Keratinocyte (primary cell): ENCODE measurements around the gene NOP58. TPM values are rescaled to one million over a fixed set of nuclear protein-coding genes. Genes with fewer than 3 reads are reported as not detected.

Experiments used
- DNase-seq: peaks from one replicate; pipeline ENCODE4 v3.0.0-alpha.2; 2011; ENCODE audit warnings: low read depth, missing footprints, low spot score
- FAIRE-seq: peaks from 2 replicates; lab custom pipeline; 2011; peaks lifted over from hg19 to GRCh38; lab: Jason Lieb, UNC
- H2AFZ ChIP-seq: 2 replicates; pipeline ENCODE4 v1.6.0; 2012; ENCODE audit warnings: low read length, control low read depth, inconsistent platforms; ENCODE audit not compliant: control insufficient read depth
- H3K27ac ChIP-seq: 2 replicates; pipeline ENCODE4 v1.5.1; 2011; ENCODE audit warnings: low read length; ENCODE audit not compliant: control insufficient read depth, insufficient read depth
- H3K27me3 ChIP-seq: 3 replicates; pipeline ENCODE4 v1.6.0; 2011; ENCODE audit warnings: low read length; ENCODE audit not compliant: control insufficient read depth, insufficient read depth; ENCODE audit errors: extremely low read depth
- H3K36me3 ChIP-seq, 2 experiments: 2 replicates in 1 of 2; 3 replicates in 1 of 2; pipeline ENCODE4 v1.5.1; 2011; ENCODE audit warnings: low read length in 2 of 2, mild to moderate bottlenecking in 1 of 2; ENCODE audit not compliant: control insufficient read depth in 2 of 2, insufficient read depth in 2 of 2; ENCODE audit errors: extremely low read depth in 1 of 2
- H3K4me1 ChIP-seq: 3 replicates; pipeline ENCODE4 v1.5.1; 2011; ENCODE audit warnings: low read length; ENCODE audit not compliant: control insufficient read depth, insufficient read depth; ENCODE audit errors: extremely low read depth
- H3K4me2 ChIP-seq: 3 replicates; pipeline ENCODE4 v1.6.0; 2011; ENCODE audit warnings: low read depth, low read length; ENCODE audit not compliant: control insufficient read depth, insufficient read depth; ENCODE audit errors: extremely low read depth
- H3K4me3 ChIP-seq, 3 experiments: fragments of 200-600 bp in 1 of 3; sonication (generic) in 1 of 3; 2 replicates in 2 of 3; 3 replicates in 1 of 3; pipeline ENCODE4 v1.5.1; 2011 to 2016; ENCODE audit warnings: low read length in 3 of 3, mild to moderate bottlenecking in 3 of 3, control low read depth in 2 of 3, inconsistent platforms in 1 of 3, low read depth in 1 of 3, mixed read lengths in 1 of 3, mixed run types in 1 of 3, moderate library complexity in 1 of 3; ENCODE audit not compliant: control insufficient read depth in 2 of 3, insufficient read depth in 2 of 3; ENCODE audit errors: extremely low read depth in 1 of 3
- H3K79me2 ChIP-seq: 2 replicates; pipeline ENCODE4 v1.6.0; 2012; ENCODE audit warnings: low read length; ENCODE audit not compliant: control insufficient read depth, insufficient read depth
- H3K9ac ChIP-seq: 3 replicates; pipeline ENCODE4 v1.6.0; 2011; ENCODE audit warnings: low read length; ENCODE audit not compliant: control insufficient read depth, insufficient read depth; ENCODE audit errors: extremely low read depth
- H3K9me1 ChIP-seq: 3 replicates; pipeline ENCODE4 v1.6.0; 2011; ENCODE audit warnings: low read length; ENCODE audit not compliant: control insufficient read depth, insufficient read depth; ENCODE audit errors: extremely low read depth
- H3K9me3 ChIP-seq: 2 replicates; pipeline ENCODE4 v1.5.1; 2012; ENCODE audit warnings: low read depth, low read length; ENCODE audit not compliant: control insufficient read depth
- H4K20me1 ChIP-seq: 3 replicates; pipeline ENCODE4 v1.6.0; 2011; ENCODE audit warnings: low read length; ENCODE audit not compliant: control insufficient read depth, insufficient read depth; ENCODE audit errors: extremely low read depth
- EZH2 ChIP-seq: IDR thresholded peaks from one replicate; pipeline ENCODE4 v1.6.1; 2012; ENCODE audit warnings: inconsistent platforms, mild to moderate bottlenecking, low read length, moderate library complexity
- dilution Hi-C: fragments of 300-500 bp; cut with MboI; formaldehyde crosslinking; loops from one replicate; pipeline ENCODE4 v1.7.0; 2020; ENCODE audit warnings: low sequenced_read_pairs; ENCODE audit not compliant: extremely low pct_ligation_motif_present
- polyA plus RNA-seq, 5 experiments: library from polyadenylated mRNA; depleted of rRNA in 3 of 5; stranded (reverse) in 3 of 5; stranded (forward) in 1 of 5; unstranded in 1 of 5; fragments of >200 nt; gene quantifications; 1 replicate in 1 of 5; 2 replicates in 3 of 5; 3 replicates in 1 of 5; pipeline versions ENCODE4 v1.2.1 to v1.2.3, GENCODE V29; 2011 to 2012; ENCODE audit warnings: missing spikeins in 2 of 5, low read depth in 1 of 5, low replicate concordance in 1 of 5
- TF ChIP-seq, protein P1 (sequence below), 3 experiments: IDR thresholded peaks in 1 of 3; conservative IDR thresholded peaks in 1 of 3; optimal IDR thresholded peaks in 1 of 3; 2 replicates in 2 of 3; 3 replicates in 1 of 3; pipeline versions ENCODE3 to v1.5.1; 2011; ENCODE audit warnings: low read length in 3 of 3, mild to moderate bottlenecking in 3 of 3, moderate library complexity in 2 of 3, control low read depth in 1 of 3, inconsistent platforms in 1 of 3; ENCODE audit not compliant: insufficient read depth in 2 of 3; ENCODE audit errors: extremely low read depth in 1 of 3

The NOP58 gene
- polyA plus RNA-seq, 1 donor (not counting 4 experiments of a cell fraction or from before 2014, with no cell fraction given) = 118 TPM

DNA sequence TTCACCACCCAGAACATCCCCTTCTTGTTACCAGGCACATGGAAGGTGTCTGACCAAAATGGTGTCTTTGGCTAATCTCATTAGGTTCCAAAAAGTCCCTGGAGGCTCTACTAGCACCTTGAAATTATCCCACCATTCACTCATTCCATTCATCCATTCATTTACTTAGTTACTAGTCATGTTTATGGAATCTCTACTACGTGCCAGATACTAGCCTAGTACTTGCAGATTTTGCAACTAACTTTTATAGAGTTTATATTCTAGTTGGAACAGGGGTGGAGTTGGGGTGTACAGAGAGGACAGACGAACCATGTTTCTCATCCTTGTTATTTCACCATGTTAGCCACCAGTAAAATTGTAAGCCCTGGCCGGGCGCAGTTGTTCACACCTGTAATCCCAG, 4.0 kb upstream of the NOP58 start:
- H3K79me2 ChIP-seq = peaks cover 10% of the 10 kb centered on the region
- H3K36me3 ChIP-seq = no peaks in the 10 kb centered on the region
- peaks cover 5% of the 10 kb centered on the region for H3K4me1 ChIP-seq
- H3K27me3 ChIP-seq = no peaks in the 10 kb centered on the region
- no peaks in the 10 kb centered on the region for H3K9me1 ChIP-seq
- dilution Hi-C loops = no loop called here
- DNase-seq (no peak), FAIRE-seq (no peak)
- H3K4me2 ChIP-seq = no peak overlapping the region
- TF ChIP-seq, protein P1, sequence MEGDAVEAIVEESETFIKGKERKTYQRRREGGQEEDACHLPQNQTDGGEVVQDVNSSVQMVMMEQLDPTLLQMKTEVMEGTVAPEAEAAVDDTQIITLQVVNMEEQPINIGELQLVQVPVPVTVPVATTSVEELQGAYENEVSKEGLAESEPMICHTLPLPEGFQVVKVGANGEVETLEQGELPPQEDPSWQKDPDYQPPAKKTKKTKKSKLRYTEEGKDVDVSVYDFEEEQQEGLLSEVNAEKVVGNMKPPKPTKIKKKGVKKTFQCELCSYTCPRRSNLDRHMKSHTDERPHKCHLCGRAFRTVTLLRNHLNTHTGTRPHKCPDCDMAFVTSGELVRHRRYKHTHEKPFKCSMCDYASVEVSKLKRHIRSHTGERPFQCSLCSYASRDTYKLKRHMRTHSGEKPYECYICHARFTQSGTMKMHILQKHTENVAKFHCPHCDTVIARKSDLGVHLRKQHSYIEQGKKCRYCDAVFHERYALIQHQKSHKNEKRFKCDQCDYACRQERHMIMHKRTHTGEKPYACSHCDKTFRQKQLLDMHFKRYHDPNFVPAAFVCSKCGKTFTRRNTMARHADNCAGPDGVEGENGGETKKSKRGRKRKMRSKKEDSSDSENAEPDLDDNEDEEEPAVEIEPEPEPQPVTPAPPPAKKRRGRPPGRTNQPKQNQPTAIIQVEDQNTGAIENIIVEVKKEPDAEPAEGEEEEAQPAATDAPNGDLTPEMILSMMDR (optimal IDR thresholded peaks at IDR 0.05 in 1 of 3, IDR thresholded peaks at IDR 0.05 in 1 of 3, conservative IDR thresholded peaks at IDR 0.05 in 1 of 3; ENCODE audit: extremely low read depth in 1 of 3, insufficient read depth in 2 of 3, low read length in 3 of 3) = no peak
- no peak for TF ChIP-seq EZH2
- H2AFZ ChIP-seq = peak overlapping the region; percentile 19
- H3K27ac ChIP-seq = no peak overlapping the region
- no peak overlapping the region for H3K9ac ChIP-seq
- peaks cover 1% of the 10 kb centered on the region for H4K20me1 ChIP-seq
- H3K4me3 ChIP-seq = no peak overlapping the region
- no peaks in the 10 kb centered on the region for H3K9me3 ChIP-seq

DNA sequence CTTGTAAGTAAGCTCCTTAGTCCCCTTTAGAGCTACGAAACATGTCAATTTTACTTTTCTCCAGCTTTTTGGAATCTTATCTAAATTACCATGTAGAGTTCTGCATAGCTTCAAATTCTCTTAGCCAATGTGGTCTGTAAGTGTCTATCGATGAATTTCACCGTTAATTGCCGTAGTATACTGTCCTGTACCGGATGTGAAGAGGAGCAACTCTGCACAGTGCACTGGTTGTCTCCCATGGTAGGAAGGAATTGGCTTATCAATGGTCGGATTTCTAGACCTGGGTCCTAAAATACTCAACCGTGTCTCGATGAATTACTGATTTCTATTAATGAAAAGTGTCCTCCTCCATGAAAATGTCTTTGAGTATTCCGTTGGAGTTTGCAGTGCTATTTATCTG, 1.9 kb downstream of the NOP58 start:
- Histone ChIP-seq H3K36me3 (peaks cover 0 to 3% of the 10 kb centered on the region in 2 experiments), H3K4me2 (peak overlapping the region; percentile 90), H2AFZ (no peak overlapping the region), H3K9me1 (peaks cover 3% of the 10 kb centered on the region), H4K20me1 (peaks cover 42% of the 10 kb centered on the region), H3K9ac (peak overlapping the region; percentile 100), H3K27ac (peak overlapping the region; percentile 100), H3K4me3 (peak overlapping the region; percentile 99 to 100 (median 99)), H3K27me3 (no peaks in the 10 kb centered on the region), H3K4me1 (peaks cover 11% of the 10 kb centered on the region), H3K9me3 (no peaks in the 10 kb centered on the region), H3K79me2 (peaks cover 69% of the 10 kb centered on the region)
- FAIRE-seq (no peak), DNase-seq (no peak)
- dilution Hi-C loops = no loop called here
- TF ChIP-seq, protein P1 (optimal IDR thresholded peaks at IDR 0.05 in 1 of 3, IDR thresholded peaks at IDR 0.05 in 1 of 3, conservative IDR thresholded peaks at IDR 0.05 in 1 of 3; ENCODE audit: extremely low read depth in 1 of 3, insufficient read depth in 2 of 3, low read length in 3 of 3) = no peak
- no peak for TF ChIP-seq EZH2
